Mesenchymal stem cell (in vitro differentiated cells and primary cell): ENCODE results near the gene HDAC11.
"Not testable (repeated sequence)": the region's sequence is repeated elsewhere in the genome, so short reads cannot be mapped to it uniquely, and the experiment has no call there.

ENCODE experiments used
- DNase-seq: peaks from one replicate; pipeline ENCODE4 v3.0.0-alpha.2; 2013
- H2AFZ ChIP-seq: one replicate; pipeline ENCODE4 v1.6.1; 2013; ENCODE audit warnings: low read depth, mild to moderate bottlenecking, control low read depth, inconsistent platforms, low read length, moderate library complexity
- H2AK5ac ChIP-seq: 2 replicates; pipeline ENCODE4 v1.6.1; 2013; ENCODE audit warnings: low read length, moderate library complexity, mild to moderate bottlenecking, inconsistent platforms; ENCODE audit not compliant: severe bottlenecking
- H2BK120ac ChIP-seq: one replicate; pipeline ENCODE4 v1.6.1; 2013; ENCODE audit warnings: low read depth, mild to moderate bottlenecking, inconsistent platforms, low read length, moderate library complexity
- H2BK12ac ChIP-seq, 2 experiments: one replicate each; pipeline ENCODE4 v1.6.1; 2013; ENCODE audit warnings: inconsistent platforms in 2 of 2, low read length in 2 of 2, mild to moderate bottlenecking in 2 of 2, moderate library complexity in 2 of 2, control low read depth in 1 of 2
- H2BK15ac ChIP-seq: one replicate; pipeline ENCODE4 v1.6.1; 2013; ENCODE audit warnings: mild to moderate bottlenecking, low read depth, inconsistent platforms; ENCODE audit not compliant: poor library complexity, severe bottlenecking
- H2BK5ac ChIP-seq: 2 replicates; pipeline ENCODE4 v1.6.1; 2013; ENCODE audit warnings: low read depth, mild to moderate bottlenecking, low read length, control low read depth, inconsistent platforms; ENCODE audit not compliant: poor library complexity, severe bottlenecking
- H3K14ac ChIP-seq, 2 experiments: one replicate each; pipeline ENCODE4 v1.6.1; 2013; ENCODE audit warnings: inconsistent platforms in 2 of 2, low read length in 2 of 2, control low read depth in 1 of 2, mild to moderate bottlenecking in 1 of 2, moderate library complexity in 1 of 2
- H3K18ac ChIP-seq, 2 experiments: one replicate each; pipeline ENCODE4 v1.6.1; 2013; ENCODE audit warnings: inconsistent platforms in 2 of 2, low read length in 2 of 2, control low read depth in 1 of 2, low read depth in 1 of 2, mild to moderate bottlenecking in 1 of 2
- H3K23ac ChIP-seq, 2 experiments: one replicate each; pipeline ENCODE4 v1.6.1; 2013; ENCODE audit warnings: inconsistent platforms in 2 of 2, low read length in 2 of 2, mild to moderate bottlenecking in 2 of 2, moderate library complexity in 2 of 2, control low read depth in 1 of 2
- H3K27ac ChIP-seq: 2 replicates; pipeline ENCODE4 v1.5.1; 2013; ENCODE audit warnings: mild to moderate bottlenecking, moderate library complexity, low read length, control low read depth, inconsistent platforms; ENCODE audit not compliant: poor library complexity, severe bottlenecking
- H3K27me3 ChIP-seq, 2 experiments: 2 replicates each; pipeline versions ENCODE4 v1.6.1 to v1.7.0; 2013; ENCODE audit warnings: low read length in 2 of 2, mild to moderate bottlenecking in 2 of 2, moderate library complexity in 2 of 2, control low read depth in 1 of 2, inconsistent platforms in 1 of 2; ENCODE audit not compliant: control insufficient read depth in 1 of 2, insufficient read depth in 1 of 2
- H3K36me3 ChIP-seq, 2 experiments: 2 replicates each; pipeline versions ENCODE4 v1.6.1 to v1.7.0; 2013; ENCODE audit warnings: low read length in 2 of 2, control low read depth in 1 of 2, inconsistent platforms in 1 of 2, low read depth in 1 of 2, mild to moderate bottlenecking in 1 of 2; ENCODE audit not compliant: insufficient read depth in 2 of 2, control insufficient read depth in 1 of 2
- H3K4ac ChIP-seq, 2 experiments: one replicate each; pipeline ENCODE4 v1.6.1; 2013; ENCODE audit warnings: inconsistent platforms in 2 of 2, low read length in 2 of 2, mild to moderate bottlenecking in 2 of 2, moderate library complexity in 2 of 2, control low read depth in 1 of 2, low read depth in 1 of 2
- H3K4me1 ChIP-seq: 2 replicates; pipeline ENCODE4 v1.6.1; 2013; ENCODE audit warnings: low read depth, low read length, control low read depth; ENCODE audit not compliant: control insufficient read depth, insufficient read depth
- H3K4me2 ChIP-seq: 2 replicates; pipeline ENCODE4 v1.6.1; 2013; ENCODE audit warnings: low read length, mild to moderate bottlenecking, inconsistent platforms; ENCODE audit not compliant: poor library complexity, severe bottlenecking
- H3K4me3 ChIP-seq, 2 experiments: 2 replicates each; pipeline versions ENCODE4 v1.5.1 to v1.7.0; 2013; ENCODE audit warnings: low read length in 2 of 2, mild to moderate bottlenecking in 2 of 2, control low read depth in 1 of 2, low read depth in 1 of 2; ENCODE audit not compliant: insufficient read depth in 1 of 2
- H3K79me1 ChIP-seq: replicated peaks from 2 replicates; pipeline ENCODE4 v1.6.1; 2013; ENCODE audit warnings: mild to moderate bottlenecking, control low read depth, low read length, inconsistent platforms; ENCODE audit not compliant: poor library complexity, severe bottlenecking
- H3K9ac ChIP-seq: 2 replicates; pipeline ENCODE4 v1.7.0; 2013; ENCODE audit warnings: mild to moderate bottlenecking, low read length, moderate library complexity
- H3K9me3 ChIP-seq: 2 replicates; pipeline ENCODE4 v1.7.0; 2013; ENCODE audit warnings: mild to moderate bottlenecking, low read length; ENCODE audit not compliant: control insufficient read depth
- H4K8ac ChIP-seq: one replicate; pipeline ENCODE4 v1.6.1; 2013; ENCODE audit warnings: inconsistent platforms, mild to moderate bottlenecking, low read length, moderate library complexity
- H4K91ac ChIP-seq: one replicate; pipeline ENCODE4 v1.6.1; 2013; ENCODE audit warnings: mild to moderate bottlenecking, low read length, inconsistent platforms
- WGBS: methylation state at CpG from one replicate; pipeline ENCODE4 v1.1.7; 2013; ENCODE audit warnings: mixed read lengths; 5-methylcytosine and 5-hydroxymethylcytosine counted together

Gene HDAC11

DNA sequence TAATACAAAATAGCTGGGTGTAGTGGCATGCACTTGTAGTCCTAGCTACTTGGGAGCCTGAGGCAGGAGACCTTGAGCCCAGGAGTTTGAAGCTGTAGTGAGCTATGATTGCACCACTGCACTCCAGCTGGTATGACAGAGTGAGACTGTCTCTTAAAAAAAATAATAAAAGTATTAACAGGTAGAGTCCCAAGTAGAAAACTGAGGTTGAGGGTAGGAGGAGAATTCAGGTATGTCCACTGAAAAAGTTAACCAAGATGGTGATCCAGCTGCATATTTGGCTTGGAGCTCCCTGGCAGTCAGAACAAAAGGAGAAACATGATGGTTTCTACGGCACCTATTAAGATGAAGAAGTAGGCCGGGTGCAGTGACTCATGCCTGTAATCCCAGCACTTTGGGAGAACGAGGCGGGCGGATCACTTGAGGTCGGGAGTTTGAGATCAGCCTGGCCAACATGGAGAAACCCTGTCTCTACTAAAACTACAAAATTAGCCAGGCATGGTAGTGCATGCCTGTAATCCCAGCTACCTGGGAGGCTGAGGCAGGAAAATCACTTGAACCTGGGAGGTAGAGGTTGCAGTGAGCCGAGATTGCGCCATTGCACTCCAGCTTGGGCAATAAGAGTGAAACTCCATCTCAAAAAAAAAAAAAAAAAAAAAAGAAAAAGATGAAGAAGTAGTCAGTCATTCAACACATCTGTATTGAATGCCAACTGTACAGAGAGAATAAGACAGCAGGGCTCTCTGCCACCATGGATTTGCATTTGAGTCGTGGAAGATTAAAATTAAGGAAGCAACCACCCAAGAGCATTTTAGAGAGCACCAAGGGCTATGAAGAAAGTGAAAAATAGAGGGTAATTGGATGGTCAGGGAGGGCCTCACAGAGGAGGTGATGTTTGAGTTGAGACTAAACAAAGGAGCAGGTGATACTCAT lies 5.8 kb downstream of the HDAC11 start:
- not testable (repeated sequence) for H4K8ac ChIP-seq, H2AFZ ChIP-seq, H2BK12ac ChIP-seq, H4K91ac ChIP-seq, H2BK120ac ChIP-seq, H3K4me3 ChIP-seq, H3K4ac ChIP-seq, H3K23ac ChIP-seq, H2BK5ac ChIP-seq, H3K4me2 ChIP-seq, H3K9me3 ChIP-seq, H2BK15ac ChIP-seq, H3K9ac ChIP-seq, H2AK5ac ChIP-seq, H3K14ac ChIP-seq, H3K27me3 ChIP-seq, H3K79me1 ChIP-seq, H3K18ac ChIP-seq
- Histone ChIP-seq H3K27ac (peak overlapping the region; percentile 65), H3K36me3 (peaks cover 4 to 15% of the 10 kb centered on the region in 2 experiments), H3K4me1 (peaks cover 15% of the 10 kb centered on the region)
- 86% methylated on average over 6 of the region's 9 CpGs for WGBS
- peak; percentile 11 for DNase-seq

DNA sequence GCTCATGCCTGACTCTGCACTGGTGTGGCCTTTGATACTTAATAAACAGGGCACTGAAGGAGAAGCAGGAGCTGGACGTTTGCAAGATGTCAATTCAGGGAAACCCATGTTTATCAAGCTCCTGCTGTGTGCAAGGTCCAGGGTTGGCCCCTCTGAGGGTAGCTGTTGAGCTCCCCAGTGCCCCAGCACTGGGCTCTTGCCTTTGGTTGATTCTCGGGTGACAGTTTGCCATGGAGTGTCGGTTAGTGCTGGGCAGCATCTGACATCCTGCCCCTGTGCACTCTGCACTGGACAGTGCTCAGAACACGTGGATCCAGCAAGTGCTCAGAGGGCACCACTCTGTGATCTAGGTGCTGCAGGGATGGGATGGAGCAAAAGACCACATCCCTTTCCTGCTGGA lies 7.3 kb downstream of the HDAC11 start:
- Histone ChIP-seq H2BK120ac (no peak overlapping the region), H2AK5ac (no peak overlapping the region), H2BK12ac (no peak overlapping the region), H3K14ac (no peak overlapping the region), H3K18ac (no peak overlapping the region), H2AFZ (no peak overlapping the region), H3K36me3 (peaks cover 4 to 18% of the 10 kb centered on the region in 2 experiments), H3K4ac (no peak overlapping the region), H2BK5ac (no peak overlapping the region), H4K8ac (no peak overlapping the region), H3K4me2 (no peak overlapping the region), H3K27me3 (no peaks in the 10 kb centered on the region), H3K4me3 (no peak overlapping the region), H3K27ac (no peak overlapping the region), H4K91ac (no peak overlapping the region), H3K79me1 (peaks cover 3% of the 10 kb centered on the region), H3K9ac (no peak overlapping the region), H2BK15ac (no peak overlapping the region), H3K23ac (no peak overlapping the region), H3K4me1 (peaks cover 15% of the 10 kb centered on the region), H3K9me3 (no peaks in the 10 kb centered on the region)
- 82% methylated on average over 4 of the region's 4 CpGs for WGBS
- no peak for DNase-seq

DNA sequence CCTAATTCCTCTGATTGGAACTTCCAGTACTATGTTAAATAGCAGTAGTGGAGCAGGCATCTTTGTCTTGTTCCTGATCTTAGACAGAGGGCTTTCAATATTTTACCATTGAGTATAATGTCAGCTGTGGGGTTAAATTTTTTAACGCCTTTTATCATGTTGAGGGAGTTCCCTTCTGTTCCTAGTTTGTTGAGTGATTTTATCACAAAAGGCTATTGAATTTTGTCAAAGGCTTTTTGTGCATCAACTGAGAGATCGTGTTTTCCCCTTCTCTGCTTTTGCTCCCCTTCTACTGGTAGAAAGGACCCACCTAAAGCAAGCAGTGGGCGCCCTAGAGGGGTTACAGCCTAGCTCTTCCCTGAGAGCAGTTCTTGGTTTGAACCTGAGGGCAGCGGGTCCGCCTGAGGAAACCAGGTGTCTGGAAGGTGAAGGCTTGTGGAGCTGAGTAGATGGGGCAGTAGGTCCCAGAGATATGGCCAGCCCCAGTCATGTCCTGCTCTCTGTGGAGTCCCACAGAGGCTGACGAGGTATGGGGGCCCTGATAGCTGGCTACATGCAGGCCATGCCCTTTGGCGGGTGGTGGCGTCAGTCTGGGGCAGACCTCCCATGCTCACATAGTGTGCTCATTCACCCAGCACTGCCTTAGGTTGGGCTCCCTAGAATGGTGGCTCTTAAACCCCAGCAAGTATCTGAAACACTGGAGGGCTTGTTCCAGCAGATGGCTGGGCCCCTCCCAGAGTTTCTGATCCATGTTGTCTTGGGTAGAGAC lies 11.3 kb downstream of the HDAC11 start:
- peaks cover 2% of the 10 kb centered on the region for H3K4me1 ChIP-seq
- no peak overlapping the region for H3K18ac ChIP-seq
- H4K8ac ChIP-seq: no peak overlapping the region
- H2AFZ ChIP-seq: no peak overlapping the region
- no peak overlapping the region for H3K23ac ChIP-seq
- no peak overlapping the region for H2AK5ac ChIP-seq
- H2BK15ac ChIP-seq: no peak overlapping the region
- no peak overlapping the region for H3K14ac ChIP-seq
- H2BK12ac ChIP-seq: no peak overlapping the region
- H3K4me3 ChIP-seq: no peak overlapping the region
- H3K36me3 ChIP-seq: peaks cover 4 to 28% of the 10 kb centered on the region in 2 experiments
- H4K91ac ChIP-seq: no peak overlapping the region
- H3K79me1 ChIP-seq: peaks cover 2% of the 10 kb centered on the region
- H3K9ac ChIP-seq: no peak overlapping the region
- no peak overlapping the region for H3K4ac ChIP-seq
- H3K4me2 ChIP-seq: no peak overlapping the region
- no peaks in the 10 kb centered on the region for H3K27me3 ChIP-seq
- H3K27ac ChIP-seq: no peak overlapping the region
- DNase-seq: no peak
- H2BK120ac ChIP-seq: no peak overlapping the region
- H3K9me3 ChIP-seq: no peaks in the 10 kb centered on the region
- WGBS: 96% methylated on average over 8 of the region's 8 CpGs
- no peak overlapping the region for H2BK5ac ChIP-seq

DNA sequence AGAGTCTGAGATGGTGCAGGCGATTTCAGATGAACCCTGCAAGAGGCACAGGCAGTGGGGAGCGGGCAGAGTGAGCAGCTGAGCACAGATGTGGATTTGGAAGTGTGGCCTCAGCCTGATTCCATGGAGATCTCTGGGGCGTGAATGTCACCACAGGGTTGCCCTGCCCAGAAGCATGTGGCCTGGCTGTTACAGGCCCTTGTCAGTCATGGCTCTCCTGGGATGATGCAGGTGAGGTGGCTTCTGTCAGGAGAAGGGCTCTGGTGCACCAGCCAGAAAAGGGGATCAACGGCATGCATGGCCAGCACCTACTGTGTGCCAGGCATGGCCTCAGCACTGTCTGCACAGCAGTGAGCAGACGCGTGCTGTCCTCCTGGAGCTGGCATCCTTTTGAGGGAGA lies 11.9 kb downstream of the HDAC11 start:
- Histone ChIP-seq H3K4me3 (no peak overlapping the region), H2BK12ac (no peak overlapping the region), H3K27me3 (no peaks in the 10 kb centered on the region), H4K91ac (no peak overlapping the region), H4K8ac (no peak overlapping the region), H3K14ac (no peak overlapping the region), H3K4me1 (peaks cover 2% of the 10 kb centered on the region), H3K9me3 (no peaks in the 10 kb centered on the region), H3K4me2 (no peak overlapping the region), H2BK5ac (no peak overlapping the region), H3K18ac (no peak overlapping the region), H2AFZ (no peak overlapping the region), H2BK15ac (no peak overlapping the region), H3K4ac (no peak overlapping the region), H2AK5ac (no peak overlapping the region), H3K36me3 (peaks cover 1 to 25% of the 10 kb centered on the region in 2 experiments), H3K79me1 (no peaks in the 10 kb centered on the region), H2BK120ac (no peak overlapping the region), H3K27ac (no peak overlapping the region), H3K23ac (no peak overlapping the region), H3K9ac (no peak overlapping the region)
- WGBS: 93% methylated on average over 6 of the region's 6 CpGs
- DNase-seq: no peak
